ENCODE results near the gene CSGALNACT2.

The CSGALNACT2 gene

GRCh38 chr10:43138021-43138756 is at the start of gene CSGALNACT2:
TSS of gene CSGALNACT2 (plus strand) at chr10:43138445. CDS start at chr10:43155150, 16,705 bp downstream.
- no peak within 1 kb of the TSS for H3K4me3 ChIP-seq (IDR thresholded peaks at IDR 0.05; ENCODE audit: insufficient read depth, low read depth, low read length)
- H3K79me2 ChIP-seq (ENCODE audit: insufficient read depth, low read depth): peaks cover 40% of the 10 kb centered on the region
- H3K9ac ChIP-seq: peak within 1 kb of the TSS; percentile 62
- peak within 1 kb of the TSS; percentile 93 for H2AFZ ChIP-seq (ENCODE audit: low read depth)
- no peaks in the 10 kb centered on the region for H3K27me3 ChIP-seq (ENCODE audit: insufficient read depth, low read depth)
- H3K27ac ChIP-seq: peak within 1 kb of the TSS; percentile 67
- peaks cover 25% of the 10 kb centered on the region for H3K4me1 ChIP-seq (ENCODE audit: low read depth, poor library complexity, severe bottlenecking)
- H4K20me1 ChIP-seq (ENCODE audit: insufficient read depth): no peaks in the 10 kb centered on the region
- TF ChIP-seq CTCF (conservative IDR thresholded peaks at IDR 0.05; ENCODE audit: low read depth, low read length): no peak
- H3K36me3 ChIP-seq (ENCODE audit: insufficient read depth): no peaks in the 10 kb centered on the region; the same call in 1 of the 2 replicates
- H3K4me2 ChIP-seq: peak within 1 kb of the TSS; percentile 85

- Histone ChIP-seq H3K4me3 (IDR thresholded peaks at IDR 0.05; ENCODE audit: insufficient read depth, low read depth, low read length) (no peak overlapping the region), H3K4me1 (ENCODE audit: low read depth, poor library complexity, severe bottlenecking) (no peaks in the 10 kb centered on the region), H3K4me2 (no peak overlapping the region), H3K79me2 (ENCODE audit: insufficient read depth, low read depth) (no peaks in the 10 kb centered on the region), H4K20me1 (ENCODE audit: insufficient read depth) (no peaks in the 10 kb centered on the region), H3K27me3 (ENCODE audit: insufficient read depth, low read depth) (no peaks in the 10 kb centered on the region), H3K36me3 (ENCODE audit: insufficient read depth) (no peaks in the 10 kb centered on the region), H3K27ac (no peak overlapping the region), H3K9ac (no peak overlapping the region), H2AFZ (ENCODE audit: low read depth) (no peak overlapping the region)
- TF ChIP-seq CTCF (conservative IDR thresholded peaks at IDR 0.05; ENCODE audit: low read depth, low read length): no peak
These were observed 48.7 kb upstream of the CSGALNACT2 start for GRCh38 chr10:43089519-43089918.

GRCh38 chr10:43090188-43090587 is 48.1 kb upstream of the CSGALNACT2 start:
- Histone ChIP-seq H3K4me1 (ENCODE audit: low read depth, poor library complexity, severe bottlenecking) (no peaks in the 10 kb centered on the region), H4K20me1 (ENCODE audit: insufficient read depth) (no peaks in the 10 kb centered on the region), H3K79me2 (ENCODE audit: insufficient read depth, low read depth) (no peaks in the 10 kb centered on the region), H3K4me3 (IDR thresholded peaks at IDR 0.05; ENCODE audit: insufficient read depth, low read depth, low read length) (no peak overlapping the region), H2AFZ (ENCODE audit: low read depth) (no peak overlapping the region), H3K36me3 (ENCODE audit: insufficient read depth) (no peaks in the 10 kb centered on the region), H3K27ac (no peak overlapping the region), H3K9ac (no peak overlapping the region), H3K27me3 (ENCODE audit: insufficient read depth, low read depth) (no peaks in the 10 kb centered on the region), H3K4me2 (no peak overlapping the region)
- TF ChIP-seq CTCF (conservative IDR thresholded peaks at IDR 0.05; ENCODE audit: low read depth, low read length): no peak

- H3K4me2 ChIP-seq: no peak overlapping the region
- no peak overlapping the region for H3K9ac ChIP-seq
- H3K36me3 ChIP-seq (ENCODE audit: insufficient read depth): no peaks in the 10 kb centered on the region
- no peak overlapping the region for H2AFZ ChIP-seq (ENCODE audit: low read depth)
- no peak for TF ChIP-seq CTCF (conservative IDR thresholded peaks at IDR 0.05; ENCODE audit: low read depth, low read length)
- no peak overlapping the region for H3K4me3 ChIP-seq (IDR thresholded peaks at IDR 0.05; ENCODE audit: insufficient read depth, low read depth, low read length)
- no peaks in the 10 kb centered on the region for H3K79me2 ChIP-seq (ENCODE audit: insufficient read depth, low read depth)
- no peak overlapping the region for H3K27ac ChIP-seq
- no peaks in the 10 kb centered on the region for H4K20me1 ChIP-seq (ENCODE audit: insufficient read depth)
- no peaks in the 10 kb centered on the region for H3K27me3 ChIP-seq (ENCODE audit: insufficient read depth, low read depth)
- H3K4me1 ChIP-seq (ENCODE audit: low read depth, poor library complexity, severe bottlenecking): no peaks in the 10 kb centered on the region
These were observed 47.6 kb upstream of the CSGALNACT2 start for GRCh38 chr10:43090664-43091063.
